ENCODE data around the gene CEP95. TPM values are rescaled to one million over a fixed set of nuclear protein-coding genes. Genes with fewer than 3 reads are reported as not detected.
"Not testable (repeated sequence)": the region's sequence is repeated elsewhere in the genome, so short reads cannot be mapped to it uniquely, and the experiment has no call there.

CEP95 gene
- polyA plus RNA-seq (2013, experiment 1 of 2; ENCODE audit: insufficient read length): 32.5 TPM
- polyA plus RNA-seq (2013, experiment 2 of 2; ENCODE audit: insufficient read length): 31.9 TPM

GRCh38 chr17:64506576-64507412 lies at the start of gene CEP95:
Gene CEP95 (plus strand): TSS chr17:64506977. CDS start chr17:64507098, 121 bp downstream.
- DNase-seq: peak; percentile 99

GRCh38 chr17:64457156-64457555 lies 49.6 kb upstream of the CEP95 start:
- DNase-seq: peak; percentile 47

- no peak for DNase-seq
Measured at GRCh38 chr17:64458756-64459155, 48.0 kb upstream of the CEP95 start.

DNA sequence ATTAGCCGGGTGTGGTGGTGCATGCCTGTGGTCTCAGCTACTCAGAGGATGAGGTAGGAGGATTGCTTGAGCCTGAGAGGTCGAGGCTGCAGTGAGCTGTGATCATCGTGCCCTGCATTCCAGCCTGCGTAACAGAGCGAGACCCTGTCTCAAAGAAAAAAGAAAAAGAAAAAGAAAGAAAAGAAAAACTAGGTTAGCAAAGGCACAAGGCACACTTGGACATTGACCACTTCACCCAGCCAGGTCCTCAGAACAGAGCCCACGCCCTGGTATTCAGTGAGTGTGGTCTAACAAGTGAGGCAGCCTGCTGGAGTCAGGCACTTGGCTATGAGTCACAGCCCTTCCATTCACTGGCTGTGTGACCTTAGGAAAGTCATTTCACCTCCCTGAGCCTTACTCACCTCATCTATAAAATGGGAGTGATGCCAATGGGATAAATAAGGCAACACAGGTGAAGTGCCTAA lies 47.5 kb upstream of the CEP95 start:
- peak; percentile 50 for DNase-seq

DNA sequence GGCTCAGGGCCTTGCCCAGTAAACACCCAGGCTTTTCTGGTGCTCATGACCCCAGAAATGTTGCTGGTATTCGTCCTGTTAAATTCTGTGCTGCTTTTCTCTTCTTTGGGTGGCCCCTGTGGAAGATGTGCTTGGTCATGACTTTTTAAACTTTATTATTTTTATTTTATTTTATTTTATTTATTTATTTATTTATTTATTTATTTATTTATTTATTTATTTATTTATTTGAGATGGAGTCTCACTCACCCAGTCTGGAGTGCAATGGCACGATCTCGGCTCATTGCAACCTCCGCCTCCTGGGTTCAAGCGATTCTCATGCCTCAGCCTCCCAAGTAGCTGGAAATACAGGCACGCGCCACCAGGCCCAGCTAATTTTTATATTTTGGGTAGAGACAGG lies 47.0 kb upstream of the CEP95 start:
- DNase-seq: not testable (repeated sequence)

DNA sequence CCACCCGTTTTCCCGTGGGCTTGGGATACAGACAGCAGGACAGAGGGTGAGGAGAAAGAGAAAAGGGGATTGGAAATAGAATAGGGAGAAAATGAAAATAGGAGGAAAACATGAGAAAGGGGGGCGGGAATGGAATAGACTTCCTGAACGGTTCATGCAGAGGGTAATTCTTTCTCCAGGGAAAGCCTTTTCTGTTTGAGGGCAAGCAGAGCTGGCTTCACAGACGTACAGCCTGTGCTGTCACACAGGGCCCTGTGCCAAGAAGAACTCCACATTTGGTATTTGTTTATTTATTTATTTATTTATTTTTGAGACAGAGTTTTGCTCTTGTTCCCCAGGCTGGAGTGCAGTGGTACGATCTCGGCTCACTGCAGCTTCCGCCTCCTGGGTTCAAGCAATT lies 45.8 kb upstream of the CEP95 start:
- peak; percentile 6 for DNase-seq

GRCh38 chr17:64461788-64462187 lies 45.0 kb upstream of the CEP95 start:
- DNase-seq: no peak

DNA sequence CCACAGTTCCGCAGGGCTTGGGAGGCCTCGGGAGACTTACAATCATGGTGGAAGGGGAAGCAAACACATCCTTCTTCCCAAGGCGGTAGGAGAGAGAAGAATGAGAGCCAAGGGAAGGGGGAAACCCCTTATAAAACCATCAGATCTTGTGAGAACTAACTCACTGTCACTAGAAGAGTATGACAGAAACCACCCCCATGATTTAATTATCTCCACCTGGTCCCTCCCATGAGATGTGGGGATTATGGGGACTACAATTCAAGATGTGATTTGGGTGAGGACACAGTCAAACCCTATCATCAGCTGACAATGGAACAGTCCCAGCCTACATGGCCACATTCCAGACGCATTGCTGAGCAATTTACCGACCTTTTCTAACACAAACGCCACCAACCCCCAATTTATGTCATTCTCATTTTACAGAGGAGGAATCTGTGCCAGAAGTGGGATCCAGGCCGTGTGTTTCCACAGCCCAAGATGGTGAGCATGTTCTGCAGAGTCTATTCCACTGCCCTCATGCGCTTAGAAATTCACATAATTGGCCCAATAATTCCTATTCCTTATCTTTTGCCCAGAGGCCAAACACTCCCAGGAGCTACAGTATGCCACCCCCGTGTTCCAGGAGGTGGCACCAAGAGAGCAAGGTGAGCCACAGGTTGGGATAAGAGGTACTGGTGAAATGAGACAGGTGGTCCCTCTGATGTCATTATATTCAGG lies 40.6 kb upstream of the CEP95 start:
- peak; percentile 40 for DNase-seq

DNA sequence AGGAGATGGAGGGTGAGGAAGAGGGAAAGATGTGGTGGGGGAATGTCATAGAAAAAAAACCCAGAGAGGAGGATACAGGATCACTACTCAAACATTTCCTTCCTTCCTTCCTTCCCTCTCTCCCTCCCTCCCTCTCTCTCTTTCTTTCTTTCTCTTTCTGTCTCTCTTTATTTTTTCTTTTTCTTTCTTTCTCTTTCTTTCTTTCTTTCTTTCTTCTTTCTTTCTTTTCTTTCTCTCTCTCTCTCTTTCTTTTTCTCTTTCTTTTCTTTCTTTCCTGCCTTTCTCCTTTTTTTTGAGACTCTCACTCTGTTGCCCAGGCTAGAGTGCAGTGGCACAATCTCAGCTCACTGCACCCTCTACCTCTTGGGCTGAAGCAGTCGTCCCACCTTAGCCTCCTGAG lies 39.9 kb upstream of the CEP95 start:
- not testable (repeated sequence) for DNase-seq

DNA sequence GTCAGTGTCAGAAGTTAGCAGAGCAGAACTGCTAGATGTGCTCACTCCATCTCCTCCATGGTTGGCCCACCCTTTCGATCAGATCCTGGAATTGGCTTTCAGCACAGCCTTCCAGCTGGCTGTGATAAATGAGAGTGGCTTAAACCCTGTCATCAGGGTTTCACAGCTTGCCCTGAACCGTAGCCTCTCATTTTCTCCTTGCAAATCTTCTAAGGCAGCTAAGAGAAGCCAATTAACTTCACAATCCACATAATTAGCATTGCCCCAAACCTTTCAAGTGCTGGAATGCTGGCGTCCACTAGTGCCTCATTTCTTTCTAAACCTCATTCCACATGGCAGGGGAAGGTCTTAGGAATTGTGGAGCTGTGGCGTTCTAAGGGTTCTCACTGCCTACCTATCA lies 36.2 kb upstream of the CEP95 start:
- no peak for DNase-seq

- no peak for DNase-seq
Measured at GRCh38 chr17:64471440-64471839, 35.3 kb upstream of the CEP95 start.

DNA sequence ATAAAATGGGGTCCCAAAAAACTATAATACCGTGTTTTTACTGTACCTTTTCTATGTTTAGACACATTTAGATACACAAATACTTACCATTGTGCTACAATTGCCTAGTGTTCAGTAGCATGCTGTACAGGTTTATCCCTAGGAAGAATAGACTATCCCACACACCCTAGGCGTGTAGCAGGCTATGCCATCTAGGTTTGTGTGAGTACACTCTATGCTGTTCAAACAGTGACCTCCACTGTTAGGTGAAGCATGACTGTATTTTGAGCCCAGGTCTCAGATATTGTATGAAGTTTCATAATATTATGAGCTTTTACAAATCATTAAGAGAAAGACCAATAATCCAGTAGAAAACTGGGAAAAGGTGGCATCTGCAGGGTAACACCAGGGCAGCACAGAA lies 34.2 kb upstream of the CEP95 start:
- no peak for DNase-seq

- no peak for DNase-seq
Measured at GRCh38 chr17:64477849-64478248, 28.9 kb upstream of the CEP95 start.

DNA sequence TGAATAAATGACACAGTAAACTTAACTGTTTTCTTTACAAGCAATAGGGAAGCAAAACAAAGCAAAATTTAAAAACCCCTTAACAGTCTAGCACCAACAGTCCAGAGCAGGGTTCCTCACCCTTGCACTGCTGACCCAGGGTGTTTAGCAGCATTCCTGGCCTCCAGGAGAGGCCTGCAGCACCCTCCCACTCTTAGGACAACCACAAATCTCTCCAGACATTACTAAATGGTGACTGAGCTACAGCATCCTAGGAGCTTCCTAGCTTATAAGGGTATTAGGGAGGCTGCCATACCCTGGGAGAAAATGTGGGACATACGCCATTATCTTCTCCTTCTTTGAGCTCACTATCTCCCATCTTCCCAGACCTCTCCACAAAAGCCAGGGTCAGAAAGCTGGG lies 25.8 kb upstream of the CEP95 start:
- no peak for DNase-seq

DNA sequence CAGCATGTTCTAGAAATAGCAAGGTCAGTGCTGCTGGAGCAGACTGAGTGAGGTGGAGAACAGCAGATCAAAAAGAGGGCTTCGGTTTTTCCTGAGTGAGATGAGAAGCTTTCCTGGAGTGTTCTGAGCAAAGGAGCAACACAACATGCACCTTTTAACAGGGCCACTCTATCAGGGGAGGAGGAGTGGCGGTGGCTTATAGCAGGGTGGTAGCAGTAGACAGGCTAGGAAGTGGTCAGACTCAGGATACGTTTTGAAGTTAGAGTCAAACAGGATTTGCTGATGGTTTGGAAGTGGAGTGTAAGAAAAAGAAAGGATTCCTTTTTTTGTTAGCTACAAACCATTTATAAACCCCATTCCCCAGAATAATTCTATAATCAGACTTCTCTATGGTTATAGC lies 22.4 kb upstream of the CEP95 start:
- DNase-seq: no peak

GRCh38 chr17:64488301-64488700 lies 18.5 kb upstream of the CEP95 start:
- no peak for DNase-seq

- DNase-seq: no peak
Measured at GRCh38 chr17:64491034-64491860, 15.5 kb upstream of the CEP95 start.

DNA sequence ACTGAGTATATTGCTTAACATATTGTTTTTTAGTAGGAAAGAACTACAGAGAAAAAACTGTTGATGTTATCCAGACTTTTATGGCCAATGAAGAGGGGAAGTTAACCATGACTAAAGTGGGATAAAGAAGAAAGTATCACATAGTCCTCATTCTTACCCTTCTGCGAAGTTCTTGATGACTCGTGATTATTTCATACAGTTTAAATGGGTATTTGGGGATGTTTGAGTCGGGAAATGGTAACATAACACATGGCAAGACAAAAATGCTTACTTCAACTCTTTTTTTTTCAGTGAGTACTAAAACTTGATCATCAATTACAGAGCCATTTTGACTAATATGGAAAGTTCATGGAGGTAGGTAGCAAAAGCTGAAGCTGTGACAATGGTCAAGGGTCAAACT lies 14.8 kb upstream of the CEP95 start:
- DNase-seq: peak; percentile 76

- no peak for DNase-seq
Measured at GRCh38 chr17:64492481-64493109, 14.2 kb upstream of the CEP95 start.

DNA sequence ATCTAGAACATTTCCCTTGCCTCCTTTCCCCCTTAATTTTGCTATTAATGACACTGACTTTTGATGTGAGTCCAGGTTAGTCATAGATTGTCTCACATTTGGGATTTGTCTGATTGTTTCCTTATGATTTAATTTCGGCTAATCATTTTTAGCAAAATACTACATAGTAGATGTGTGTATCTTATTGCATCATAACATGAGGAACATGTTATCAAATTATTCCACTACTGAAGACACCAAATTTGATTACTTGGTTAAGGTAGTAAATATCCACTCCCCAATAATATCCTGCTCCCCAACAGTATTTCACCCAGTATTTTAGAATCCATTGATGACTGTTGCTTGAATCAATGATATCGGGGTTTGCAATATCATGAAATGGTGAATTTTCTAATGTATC lies 12.7 kb upstream of the CEP95 start:
- DNase-seq: no peak

- not testable (repeated sequence) for DNase-seq
Measured at GRCh38 chr17:64495300-64495699, 11.5 kb upstream of the CEP95 start.

GRCh38 chr17:64496348-64496785 lies 10.4 kb upstream of the CEP95 start:
- DNase-seq: no peak

Measured in fibroblast of skin of scalp (primary cell).